ENCODE measurements around the gene ZRSR2.
"Not testable (repeated sequence)": the region's sequence is repeated elsewhere in the genome, so short reads cannot be mapped to it uniquely, and the experiment has no call there.

DNA sequence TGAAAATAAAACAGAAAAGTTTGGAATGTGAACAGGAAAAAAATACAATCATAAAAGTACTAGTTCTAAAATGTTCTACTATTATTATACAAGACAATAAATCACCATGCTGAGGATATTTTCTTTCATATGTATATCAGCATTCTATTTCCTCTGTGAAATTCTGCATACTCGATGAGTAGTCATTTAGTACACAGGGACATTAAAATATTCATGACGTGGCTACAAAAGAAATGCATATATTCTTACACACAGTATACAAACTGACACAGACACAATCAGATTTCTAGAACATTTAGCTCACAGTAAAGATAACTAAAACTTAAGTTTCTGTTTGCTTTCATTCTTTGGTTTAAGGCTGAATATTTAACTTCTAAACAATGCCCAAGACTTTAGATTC is 41.1 kb downstream of the ZRSR2 start:
- TF ChIP-seq, protein P1, sequence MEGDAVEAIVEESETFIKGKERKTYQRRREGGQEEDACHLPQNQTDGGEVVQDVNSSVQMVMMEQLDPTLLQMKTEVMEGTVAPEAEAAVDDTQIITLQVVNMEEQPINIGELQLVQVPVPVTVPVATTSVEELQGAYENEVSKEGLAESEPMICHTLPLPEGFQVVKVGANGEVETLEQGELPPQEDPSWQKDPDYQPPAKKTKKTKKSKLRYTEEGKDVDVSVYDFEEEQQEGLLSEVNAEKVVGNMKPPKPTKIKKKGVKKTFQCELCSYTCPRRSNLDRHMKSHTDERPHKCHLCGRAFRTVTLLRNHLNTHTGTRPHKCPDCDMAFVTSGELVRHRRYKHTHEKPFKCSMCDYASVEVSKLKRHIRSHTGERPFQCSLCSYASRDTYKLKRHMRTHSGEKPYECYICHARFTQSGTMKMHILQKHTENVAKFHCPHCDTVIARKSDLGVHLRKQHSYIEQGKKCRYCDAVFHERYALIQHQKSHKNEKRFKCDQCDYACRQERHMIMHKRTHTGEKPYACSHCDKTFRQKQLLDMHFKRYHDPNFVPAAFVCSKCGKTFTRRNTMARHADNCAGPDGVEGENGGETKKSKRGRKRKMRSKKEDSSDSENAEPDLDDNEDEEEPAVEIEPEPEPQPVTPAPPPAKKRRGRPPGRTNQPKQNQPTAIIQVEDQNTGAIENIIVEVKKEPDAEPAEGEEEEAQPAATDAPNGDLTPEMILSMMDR (IDR thresholded peaks at IDR 0.05) = not testable (repeated sequence)
- TF ChIP-seq POLR2AphosphoS5 (IDR thresholded peaks at IDR 0.05) = not testable (repeated sequence)
